Upper lobe of right lung (tissue), 1 donor: ENCODE measurements around the gene KCNT1. TPM values are rescaled to one million over a fixed set of nuclear protein-coding genes. Genes with fewer than 3 reads are reported as not detected.
A peak's percentile ranks its signal among the peaks of the same experiment; 100 is the strongest.
"Not testable (repeated sequence)": the region's sequence is repeated elsewhere in the genome, so short reads cannot be mapped to it uniquely, and the experiment has no call there.

ENCODE experiments used
- ATAC-seq: fragments of 200-7000 bp; cut with Tn5 transposase; one replicate; pipeline ENCODE4 v1.9.1; 2020; ENCODE audit warnings: mild to moderate bottlenecking, moderate library complexity
- DNase-seq: peaks from one replicate; pipeline ENCODE4 v3.0.0-alpha.2; 2020
- H3K27ac ChIP-seq: fragments of 200-600 bp; one replicate; pipeline ENCODE4 v1.8.0; 2022
- H3K27me3 ChIP-seq: fragments of 200-600 bp; one replicate; pipeline ENCODE4 v1.8.0; 2022; ENCODE audit warnings: mild to moderate bottlenecking
- H3K36me3 ChIP-seq: fragments of 200-600 bp; one replicate; pipeline ENCODE4 v1.8.0; 2022
- H3K4me1 ChIP-seq: fragments of 200-600 bp; one replicate; pipeline ENCODE4 v1.8.0; 2022
- H3K4me3 ChIP-seq: fragments of 200-600 bp; one replicate; pipeline ENCODE4 v1.8.0; 2022; ENCODE audit warnings: mild to moderate bottlenecking
- H3K9me3 ChIP-seq: fragments of 200-600 bp; one replicate; pipeline ENCODE4 v1.8.0; 2022
- intact Hi-C: fragments of 100-400 bp; cut with DNase I; formaldehyde crosslinking; loops from one replicate; pipeline ENCODE4 v1.11.0; 2022
- total RNA-seq: library from RNA; stranded (reverse); fragmentation: NEBNext Ultra II Directional; extraction: Animal tissue kit (Norgen Biotek cat#: 25700); gene quantifications from one replicate; pipeline ENCODE4 v1.2.1, GENCODE V29; 2021
- TF ChIP-seq, protein P1 (sequence below): fragments of 200-600 bp; IDR thresholded peaks from one replicate; pipeline ENCODE4 v1.8.0; 2022; ENCODE audit warnings: antibody characterized with exemption
- donor health status: DM: no; HTN: yes; CAD: no; lungs with severe emphysema.

The KCNT1 gene
- total RNA-seq, 1 donor from 2014 or later = 0.29 TPM

DNA sequence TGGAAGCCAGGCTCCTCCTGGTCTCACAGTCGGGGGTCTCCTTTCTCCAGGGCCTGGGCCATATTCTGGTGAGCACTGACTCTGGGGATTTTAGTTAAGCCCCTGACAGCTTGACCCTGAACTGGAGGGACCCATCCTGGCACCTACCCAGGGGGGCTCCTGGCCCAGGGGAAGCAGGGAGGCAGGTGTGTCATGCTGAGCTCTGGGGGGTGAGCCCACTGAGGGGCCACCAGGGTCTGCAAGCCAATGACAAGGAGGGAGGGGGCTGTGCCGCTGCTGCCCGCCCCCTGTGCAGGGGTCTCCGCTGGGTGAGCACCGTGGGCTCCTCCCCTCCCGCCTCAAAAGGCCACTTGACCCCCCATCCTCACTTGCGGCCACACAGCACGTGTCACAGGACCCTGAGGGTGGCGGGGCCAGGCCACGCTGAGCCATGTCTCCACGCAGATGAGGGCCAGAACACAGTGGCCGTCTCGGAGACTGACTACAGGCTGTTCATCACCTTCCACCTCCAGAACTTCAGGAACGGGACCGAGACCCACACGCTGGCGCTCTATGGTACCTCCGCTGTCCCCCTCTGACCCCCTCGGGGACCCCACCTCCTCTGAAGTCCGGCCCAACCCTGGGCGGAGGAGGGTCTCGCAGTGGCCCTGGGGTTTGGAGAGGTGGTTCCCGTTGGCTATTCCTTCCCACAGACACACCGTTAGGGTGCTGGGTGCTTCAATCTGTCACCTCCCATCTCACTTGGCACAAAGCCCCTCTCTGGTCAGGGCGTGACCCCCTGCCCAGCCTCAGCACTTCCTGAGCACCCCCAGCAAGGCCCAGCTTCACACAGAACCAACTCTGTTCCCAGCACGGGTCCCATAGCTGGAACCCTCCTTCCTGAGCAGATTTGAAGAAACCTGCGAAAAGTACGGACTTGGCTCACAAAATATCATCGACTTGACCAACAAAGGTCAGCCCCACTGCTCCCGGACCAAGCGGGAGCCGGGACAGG is 36.9 kb upstream of the KCNT1 start:
- no peaks in the 10 kb centered on the region for H3K9me3 ChIP-seq
- H3K27me3 ChIP-seq = peaks cover 7% of the 10 kb centered on the region
- DNase-seq = no peak
- no peak for ATAC-seq
- no peaks in the 10 kb centered on the region for H3K4me1 ChIP-seq
- TF ChIP-seq, protein P1, sequence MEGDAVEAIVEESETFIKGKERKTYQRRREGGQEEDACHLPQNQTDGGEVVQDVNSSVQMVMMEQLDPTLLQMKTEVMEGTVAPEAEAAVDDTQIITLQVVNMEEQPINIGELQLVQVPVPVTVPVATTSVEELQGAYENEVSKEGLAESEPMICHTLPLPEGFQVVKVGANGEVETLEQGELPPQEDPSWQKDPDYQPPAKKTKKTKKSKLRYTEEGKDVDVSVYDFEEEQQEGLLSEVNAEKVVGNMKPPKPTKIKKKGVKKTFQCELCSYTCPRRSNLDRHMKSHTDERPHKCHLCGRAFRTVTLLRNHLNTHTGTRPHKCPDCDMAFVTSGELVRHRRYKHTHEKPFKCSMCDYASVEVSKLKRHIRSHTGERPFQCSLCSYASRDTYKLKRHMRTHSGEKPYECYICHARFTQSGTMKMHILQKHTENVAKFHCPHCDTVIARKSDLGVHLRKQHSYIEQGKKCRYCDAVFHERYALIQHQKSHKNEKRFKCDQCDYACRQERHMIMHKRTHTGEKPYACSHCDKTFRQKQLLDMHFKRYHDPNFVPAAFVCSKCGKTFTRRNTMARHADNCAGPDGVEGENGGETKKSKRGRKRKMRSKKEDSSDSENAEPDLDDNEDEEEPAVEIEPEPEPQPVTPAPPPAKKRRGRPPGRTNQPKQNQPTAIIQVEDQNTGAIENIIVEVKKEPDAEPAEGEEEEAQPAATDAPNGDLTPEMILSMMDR = no peak
- H3K4me3 ChIP-seq = no peak overlapping the region
- no peak overlapping the region for H3K27ac ChIP-seq
- intact Hi-C loops = no loop called here
- no peaks in the 10 kb centered on the region for H3K36me3 ChIP-seq

DNA sequence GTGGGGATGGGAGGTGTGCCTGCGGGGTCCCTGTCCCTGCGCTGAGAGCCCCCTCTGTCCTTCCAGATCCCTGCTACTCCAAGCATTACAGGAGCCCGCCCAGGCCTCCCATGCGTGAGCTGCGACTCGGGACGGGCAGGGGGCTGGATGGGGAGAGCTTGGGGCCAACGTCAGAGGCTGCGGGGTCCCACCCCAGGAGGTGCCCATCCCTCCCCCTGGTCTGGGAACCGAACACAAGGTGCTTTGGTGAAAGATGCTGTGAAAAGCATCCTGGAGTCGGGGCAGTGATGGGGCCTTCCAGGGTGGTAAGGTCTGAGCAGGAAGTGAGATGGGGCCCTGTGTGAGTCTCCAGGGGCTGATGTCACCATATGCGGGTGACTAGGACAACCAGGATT is 36.2 kb upstream of the KCNT1 start:
- Histone ChIP-seq H3K27ac (no peak overlapping the region), H3K27me3 (peaks cover 7% of the 10 kb centered on the region), H3K36me3 (no peaks in the 10 kb centered on the region), H3K4me3 (no peak overlapping the region), H3K4me1 (no peaks in the 10 kb centered on the region), H3K9me3 (no peaks in the 10 kb centered on the region)
- DNase-seq (no peak), ATAC-seq (no peak)
- intact Hi-C loops = no loop called here
- TF ChIP-seq, protein P1 = no peak

DNA sequence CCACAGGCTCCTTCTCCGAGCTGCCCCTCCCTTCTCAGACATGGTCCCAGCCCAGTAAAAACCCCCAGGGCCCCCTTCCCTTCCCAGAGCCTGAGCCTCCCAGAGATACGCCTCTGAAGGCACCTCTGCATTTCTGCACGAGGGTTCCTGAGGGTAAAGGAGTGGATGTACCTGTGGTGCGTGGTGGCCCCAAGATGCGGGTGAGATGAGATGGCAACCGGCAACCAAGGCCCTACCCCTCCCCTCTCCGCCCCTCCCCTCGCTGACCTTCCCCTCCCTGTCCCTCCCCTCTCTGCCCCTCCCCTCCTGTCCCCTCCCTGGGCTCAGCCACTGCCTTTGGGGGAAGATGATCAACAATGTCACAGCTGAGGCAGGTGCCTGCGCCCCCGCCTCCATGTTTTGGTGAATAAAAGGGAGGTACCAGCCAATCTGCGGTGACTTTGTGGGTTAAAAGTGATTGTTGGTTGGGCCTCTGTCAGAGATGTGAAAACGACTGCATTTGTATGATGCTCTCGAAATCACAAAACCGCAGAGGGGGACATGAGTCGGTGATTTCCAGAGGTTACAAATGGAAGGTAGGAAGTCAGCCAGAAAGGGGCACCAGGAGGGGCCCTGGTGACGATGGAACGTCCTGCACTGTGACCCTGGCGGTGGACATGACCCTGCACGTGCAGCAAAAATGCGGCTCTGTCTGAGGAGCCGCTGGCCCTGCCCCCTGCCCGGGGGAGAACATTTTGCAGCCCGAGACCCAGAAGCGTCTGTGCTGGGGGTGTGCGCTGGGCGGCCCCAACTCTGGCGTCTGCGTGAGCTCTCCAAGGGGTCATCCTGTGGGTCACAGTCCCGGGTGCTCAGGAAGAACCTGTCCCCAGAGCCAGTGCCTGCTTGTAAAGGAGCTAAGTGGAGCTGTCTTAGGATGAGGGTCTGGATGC is 35.2 kb upstream of the KCNT1 start:
- H3K36me3 ChIP-seq = no peaks in the 10 kb centered on the region
- TF ChIP-seq, protein P1 = no peak
- no peak overlapping the region for H3K4me3 ChIP-seq
- H3K27me3 ChIP-seq = peaks cover 7% of the 10 kb centered on the region
- DNase-seq (peak; percentile 52), ATAC-seq (no peak)
- H3K9me3 ChIP-seq = no peaks in the 10 kb centered on the region
- no peaks in the 10 kb centered on the region for H3K4me1 ChIP-seq
- H3K27ac ChIP-seq = no peak overlapping the region
- intact Hi-C loops = no loop called here

DNA sequence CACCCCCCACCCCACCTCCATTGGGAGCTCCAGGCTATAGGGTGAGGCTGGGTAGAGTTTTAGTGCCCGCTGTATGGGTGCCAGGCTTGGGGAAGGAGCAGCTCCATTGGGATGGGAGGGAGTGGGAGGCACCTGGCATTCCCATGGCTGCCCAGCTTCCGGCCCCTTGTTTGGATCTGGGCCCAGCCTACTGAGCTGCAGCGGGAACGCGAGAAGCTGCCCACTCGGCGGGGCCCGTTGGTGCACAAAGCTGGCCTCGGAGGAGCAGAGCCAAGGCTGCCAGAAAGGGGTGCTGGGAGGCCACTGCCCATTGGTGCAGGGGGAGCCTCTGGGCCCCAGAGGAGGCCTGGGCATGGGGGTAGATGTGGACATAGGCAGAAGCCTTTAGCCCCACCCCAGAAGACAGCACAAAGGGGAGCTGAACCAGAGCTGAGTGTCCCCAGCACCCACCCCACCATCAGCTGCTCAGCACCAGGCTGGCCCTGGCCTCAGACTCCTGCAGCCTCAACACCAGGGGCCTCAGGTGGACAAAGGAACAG is 34.5 kb upstream of the KCNT1 start:
- intact Hi-C loops = no loop called here
- Histone ChIP-seq H3K4me3 (no peak overlapping the region), H3K9me3 (no peaks in the 10 kb centered on the region), H3K36me3 (no peaks in the 10 kb centered on the region), H3K4me1 (no peaks in the 10 kb centered on the region), H3K27ac (no peak overlapping the region), H3K27me3 (peaks cover 7% of the 10 kb centered on the region)
- ATAC-seq (no peak), DNase-seq (peak; percentile 60)
- TF ChIP-seq, protein P1 = no peak

DNA sequence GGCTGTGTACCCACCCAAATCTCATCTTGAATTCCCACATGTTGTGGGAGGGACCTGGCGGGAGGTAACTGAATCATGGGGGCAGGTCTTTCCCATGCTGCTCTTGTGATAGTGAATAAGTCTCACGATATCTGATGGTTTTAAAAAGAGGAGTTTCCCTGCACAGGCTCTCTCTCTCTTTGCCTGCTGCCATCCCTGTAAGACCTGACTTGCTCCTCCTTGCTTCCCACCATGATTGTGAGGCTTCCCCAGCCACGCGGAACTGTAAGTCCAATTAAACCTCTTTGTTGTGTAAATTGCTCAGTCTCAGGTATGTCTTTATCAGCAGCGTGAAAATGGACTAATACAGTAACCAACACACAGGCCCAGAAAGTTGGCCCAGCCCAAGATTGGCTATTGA is 33.0 kb upstream of the KCNT1 start:
- peaks cover 15% of the 10 kb centered on the region for H3K27me3 ChIP-seq

More for the DNA sequence above, 33.0 kb upstream of the KCNT1 start:
- H3K27ac ChIP-seq, H3K4me1 ChIP-seq, ATAC-seq, H3K4me3 ChIP-seq, DNase-seq, intact Hi-C loops, H3K36me3 ChIP-seq, H3K9me3 ChIP-seq: not testable (repeated sequence)
